Activated CD8-positive, alpha-beta memory T cell treated with anti-CD3 and anti-CD28 coated beads, Interleukin-2, amount 50 U/mL, for 24 hours (primary cell): ENCODE data around the gene CAPN1.

Source experiments
- DNase-seq: peaks from one replicate; pipeline ENCODE4 v3.0.0-alpha.2; 2020; ENCODE audit errors: extremely low read depth

Gene CAPN1

DNA sequence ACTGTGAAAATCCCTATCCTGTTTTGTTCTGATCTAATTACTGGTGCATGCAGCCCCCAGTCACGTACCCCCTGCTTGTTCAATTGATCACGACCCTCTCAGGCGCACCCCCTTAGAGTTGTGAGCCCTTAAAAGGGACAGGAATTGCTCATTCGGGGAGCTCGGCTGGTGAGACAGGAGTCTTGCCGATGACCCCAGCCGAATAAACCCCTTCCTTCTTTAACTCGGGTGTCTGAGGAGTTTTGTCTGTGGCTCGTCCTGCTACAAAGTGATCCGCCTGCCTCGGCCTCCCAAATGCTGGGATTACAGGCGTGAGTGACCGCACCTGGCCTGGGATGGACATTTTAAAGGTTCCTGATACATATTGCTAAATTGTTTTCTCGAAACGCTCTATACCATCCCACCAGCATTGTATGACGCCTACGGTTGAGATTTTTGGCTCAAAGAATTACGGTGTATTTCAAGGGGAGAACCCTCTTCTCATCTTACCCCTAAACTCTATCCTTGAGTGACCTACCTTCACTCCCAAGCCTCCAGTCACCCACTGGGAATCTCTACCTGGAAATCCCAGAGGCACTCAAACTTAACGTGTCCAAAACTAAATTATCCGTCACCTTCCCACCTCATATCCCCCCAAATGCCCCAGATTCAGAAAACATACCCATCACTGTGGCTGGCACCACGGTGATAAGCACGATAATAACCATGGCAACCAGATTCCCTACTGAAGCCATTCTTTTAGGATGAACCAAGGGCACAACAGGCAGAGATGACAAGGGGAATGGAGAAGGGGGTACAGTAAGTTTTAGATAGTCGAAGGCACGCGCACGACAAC lies 79.2 kb downstream of the CAPN1 start:
- no peak for DNase-seq
